GOT3 (cell line): ENCODE results near the gene EXD3.
A peak's percentile ranks its signal among the peaks of the same experiment; 100 is the strongest.
"Not testable (repeated sequence)": the region's sequence is repeated elsewhere in the genome, so short reads cannot be mapped to it uniquely, and the experiment has no call there.

ENCODE experiments used
- DNase-seq: peaks from one replicate; lab custom pipeline; 2025; ENCODE audit warnings: mixed read lengths; lab: John Stamatoyannopoulos, UW

EXD3 gene

GRCh38 chr9:137459152-137459600 lies 36.2 kb upstream of the EXD3 start, which contains the start of gene NSMF:
NSMF (minus strand) TSS chr9:137459334; CDS start chr9:137459102, 232 bp downstream.
- peak; percentile 44 for DNase-seq

- no peak for DNase-seq
These were observed 35.5 kb upstream of the EXD3 start for GRCh38 chr9:137458194-137459151.

DNA sequence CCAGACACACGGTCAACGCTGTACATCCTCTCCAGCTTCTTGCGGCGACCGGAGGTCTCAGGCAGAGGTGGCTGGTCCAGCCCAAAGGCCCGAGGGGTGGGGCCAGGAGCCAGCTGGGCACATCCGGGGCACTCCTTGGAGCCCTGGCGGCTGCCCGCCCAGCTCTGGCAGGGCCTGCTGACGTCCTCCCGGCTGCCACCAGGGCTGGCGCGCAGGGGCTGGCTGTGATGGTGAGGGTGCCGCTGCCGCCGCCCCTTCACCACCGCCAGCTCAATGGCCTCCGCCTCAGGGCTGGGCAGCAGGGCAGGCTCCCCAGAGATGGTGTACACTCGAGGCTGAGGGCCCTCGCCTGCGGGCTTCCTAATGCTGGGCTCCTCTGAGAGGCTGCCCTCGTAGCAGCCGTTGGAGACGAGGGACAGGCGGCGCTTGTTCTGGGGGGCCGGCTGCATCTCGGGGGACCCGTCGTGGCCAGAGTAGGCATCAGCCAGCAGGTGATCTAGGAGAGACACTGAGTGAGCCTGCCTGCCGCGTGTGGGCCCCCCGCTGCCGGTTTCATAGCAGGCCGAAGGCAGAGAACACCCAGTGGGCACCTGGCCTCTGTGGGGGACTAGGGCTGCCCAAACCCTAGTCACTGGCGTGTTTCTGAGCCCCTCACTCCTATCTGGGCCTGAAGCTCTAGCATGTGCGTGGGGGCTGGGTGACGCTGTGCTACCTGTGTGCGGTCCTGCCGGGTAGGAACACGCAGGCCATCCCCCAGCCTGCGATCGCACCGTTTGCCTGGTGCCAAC lies 34.6 kb upstream of the EXD3 start:
- no peak for DNase-seq

DNA sequence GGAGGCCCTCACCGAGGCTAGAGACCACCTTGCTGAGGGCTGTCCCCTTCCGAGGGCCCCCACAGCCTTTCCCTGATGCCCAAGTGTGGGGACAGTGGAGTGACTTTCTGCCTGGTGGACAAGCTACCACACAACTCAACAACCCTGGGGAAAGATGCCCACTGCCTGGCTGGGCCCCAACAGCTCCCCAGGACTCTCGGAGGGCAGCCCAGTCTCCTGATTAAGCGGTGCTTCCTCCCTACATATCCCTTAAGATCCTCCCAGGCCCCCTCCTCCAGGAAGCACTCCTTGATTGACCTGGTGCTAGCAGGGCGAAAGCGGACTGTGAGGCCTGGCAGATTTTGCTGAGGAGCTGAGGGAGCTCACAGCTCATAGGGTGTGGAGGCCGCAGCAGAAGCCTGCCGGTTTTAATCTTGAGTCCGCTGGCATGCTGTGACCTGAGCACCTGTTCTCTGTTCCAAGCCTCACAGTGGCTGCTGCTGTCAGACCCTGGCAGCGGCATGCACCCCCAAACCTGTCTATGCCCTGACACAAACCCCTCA lies 34.0 kb upstream of the EXD3 start:
- DNase-seq, result no peak

GRCh38 chr9:137456061-137456863 lies 33.3 kb upstream of the EXD3 start:
- no peak for DNase-seq

DNA sequence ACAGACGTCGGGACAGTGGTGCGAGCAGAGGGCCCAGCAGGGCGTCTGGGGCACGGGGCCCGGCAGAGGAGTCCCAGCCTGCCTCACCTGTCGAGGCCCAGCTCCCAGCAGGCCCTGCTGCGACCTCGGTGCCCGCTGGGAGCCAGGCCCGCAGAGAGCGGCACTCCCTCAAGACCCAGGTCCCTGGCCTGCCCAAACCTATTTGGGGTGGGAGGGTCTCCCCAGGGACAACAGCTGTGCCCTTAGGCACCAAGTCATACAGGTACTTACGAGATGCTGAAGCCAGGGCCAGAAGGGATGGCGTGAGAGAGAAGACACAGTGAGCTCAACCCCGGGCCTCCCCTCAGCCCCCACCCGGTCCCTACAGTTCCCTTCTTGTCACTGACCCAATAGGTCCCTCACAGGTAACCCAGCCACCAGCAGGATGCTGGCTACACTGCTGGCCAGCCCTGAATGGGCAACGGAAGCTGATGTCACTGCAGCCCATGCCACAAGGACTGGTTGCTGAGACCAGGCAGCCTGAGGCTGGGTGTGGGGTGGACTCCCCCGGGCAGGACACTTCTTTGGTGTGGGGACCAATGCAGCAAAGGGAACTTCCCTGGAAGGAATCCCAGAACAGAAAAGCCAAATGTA lies 32.5 kb upstream of the EXD3 start:
- DNase-seq, result no peak

DNA sequence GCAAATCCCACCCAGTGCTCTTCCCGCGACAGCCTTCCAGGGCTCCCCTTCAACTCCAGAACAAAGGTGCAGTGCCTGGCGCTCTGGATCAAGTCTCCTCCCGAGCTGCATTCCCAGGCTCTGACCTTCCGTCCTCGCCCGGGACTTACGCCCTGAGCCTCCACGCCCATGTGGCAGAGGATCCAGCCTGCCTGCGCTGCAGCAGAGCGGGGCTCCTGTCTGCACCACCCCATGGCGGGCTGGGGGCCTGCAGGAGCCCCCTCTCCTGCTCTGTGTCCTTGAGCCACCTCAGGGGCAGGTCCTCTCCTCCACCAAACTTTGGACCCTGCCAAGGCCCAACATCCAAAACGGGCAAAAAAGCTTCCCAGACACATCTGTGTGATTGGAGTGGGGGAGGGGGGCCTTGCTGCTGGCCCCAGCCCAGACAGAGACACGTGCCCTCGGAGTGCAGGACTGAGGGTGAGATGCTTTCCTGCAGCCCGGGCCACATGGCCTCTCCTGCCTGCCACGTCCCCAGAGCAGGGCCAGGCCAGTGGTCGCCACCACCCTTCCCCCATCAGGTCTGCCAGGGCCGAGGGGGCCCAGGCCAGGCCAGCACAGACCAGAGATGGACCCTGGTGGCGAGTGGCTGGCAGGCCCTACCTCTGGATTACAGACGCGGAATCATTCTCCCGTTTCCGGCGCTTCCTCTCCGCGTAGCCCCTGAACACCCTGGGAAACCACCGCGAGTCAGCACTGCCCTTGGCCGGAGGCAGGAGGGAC lies 31.8 kb upstream of the EXD3 start:
- DNase-seq, result no peak

GRCh38 chr9:137454145-137454596 lies 31.2 kb upstream of the EXD3 start:
- no peak for DNase-seq

- no peak for DNase-seq
These were observed 30.7 kb upstream of the EXD3 start for GRCh38 chr9:137453643-137454081.

- DNase-seq, result no peak
These were observed 30.0 kb upstream of the EXD3 start for GRCh38 chr9:137452761-137453642.

GRCh38 chr9:137452006-137452760 lies 29.2 kb upstream of the EXD3 start:
- no peak for DNase-seq

- DNase-seq, result not testable (repeated sequence)
These were observed 28.5 kb upstream of the EXD3 start for GRCh38 chr9:137451264-137452005.

GRCh38 chr9:137450539-137451222 lies 27.7 kb upstream of the EXD3 start:
- not testable (repeated sequence) for DNase-seq

DNA sequence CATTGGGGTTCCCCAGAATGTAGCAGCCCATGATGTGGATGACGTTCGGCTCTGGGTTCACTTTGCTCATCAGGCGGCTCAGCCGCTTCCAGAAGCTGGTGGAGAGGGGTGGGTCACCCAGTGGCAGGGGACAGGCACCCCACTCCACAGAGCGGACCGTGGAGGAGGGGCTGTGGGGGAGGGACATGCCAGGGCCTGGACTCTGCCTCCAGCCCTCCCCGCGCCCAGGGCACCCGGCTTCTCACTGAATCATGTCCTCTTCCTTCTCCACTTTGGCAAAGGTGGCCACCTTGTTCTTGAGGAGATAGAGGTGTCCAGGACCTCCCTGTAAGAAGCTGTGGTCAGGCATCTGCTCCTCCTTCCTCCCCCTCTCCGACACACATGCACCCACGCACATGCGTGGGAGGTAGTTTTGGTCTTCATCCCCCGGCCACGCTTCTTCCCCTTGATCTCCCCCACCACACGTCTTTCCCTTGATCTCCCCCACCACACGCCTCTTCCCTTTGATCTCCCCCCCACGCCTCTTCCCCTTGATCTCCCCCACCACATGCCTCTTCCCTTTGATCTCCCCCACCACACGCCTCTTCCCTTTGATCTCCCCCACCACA lies 27.1 kb upstream of the EXD3 start:
- no peak for DNase-seq

- no peak for DNase-seq
These were observed 26.3 kb upstream of the EXD3 start for GRCh38 chr9:137449081-137449844.

GRCh38 chr9:137448602-137448962 lies 25.6 kb upstream of the EXD3 start:
- DNase-seq, result no peak
